Mononuclear cell (primary cell): ENCODE measurements around the gene PALD1. TPM values are rescaled to one million over a fixed set of nuclear protein-coding genes. Genes with fewer than 3 reads are reported as not detected.

Experiments used
- H3K27me3 ChIP-seq: 2 replicates; pipeline ENCODE4 v1.6.0; 2011; ENCODE audit warnings: low read length, control low read depth; ENCODE audit not compliant: insufficient read depth
- H3K4me1 ChIP-seq: 2 replicates; pipeline ENCODE4 v1.5.1; 2011; ENCODE audit warnings: mild to moderate bottlenecking, low read length, control low read depth; ENCODE audit not compliant: insufficient read depth
- H3K4me3 ChIP-seq: 2 replicates; pipeline ENCODE4 v1.5.1; 2011; ENCODE audit warnings: mild to moderate bottlenecking, low read length, moderate library complexity
- H3K9me3 ChIP-seq: 2 replicates; pipeline ENCODE4 v1.5.1; 2011; ENCODE audit warnings: low read depth, mild to moderate bottlenecking, control low read depth, low read length
- total RNA-seq: library from RNA; depleted of rRNA; stranded (reverse); fragments of >200 nt; gene quantifications from one replicate; pipeline ENCODE4 v1.2.3, GENCODE V29; 2012

Gene PALD1
- total RNA-seq, 1 donor: 0.52 TPM

GRCh38 chr10:70582793-70583668, 104.5 kb downstream of the PALD1 start:
- H3K27me3 ChIP-seq: no peaks in the 10 kb centered on the region
- H3K4me3 ChIP-seq: no peak overlapping the region
- no peaks in the 10 kb centered on the region for H3K9me3 ChIP-seq
- peaks cover 25% of the 10 kb centered on the region for H3K4me1 ChIP-seq

- Histone ChIP-seq H3K4me3 (no peak overlapping the region), H3K9me3 (no peaks in the 10 kb centered on the region), H3K4me1 (peaks cover 19% of the 10 kb centered on the region)
Observed at GRCh38 chr10:70583669-70584037, 105.1 kb downstream of the PALD1 start.

GRCh38 chr10:70584366-70584765, 105.8 kb downstream of the PALD1 start:
- Histone ChIP-seq H3K4me1 (peaks cover 15% of the 10 kb centered on the region), H3K9me3 (no peaks in the 10 kb centered on the region), H3K27me3 (no peaks in the 10 kb centered on the region), H3K4me3 (no peak overlapping the region)

More at GRCh38 chr10:70583669-70584037, 105.1 kb downstream of the PALD1 start:
- H3K27me3 ChIP-seq: no peaks in the 10 kb centered on the region

GRCh38 chr10:70584909-70585544, 106.5 kb downstream of the PALD1 start:
- no peaks in the 10 kb centered on the region for H3K9me3 ChIP-seq
- H3K4me3 ChIP-seq: no peak overlapping the region
- peaks cover 9% of the 10 kb centered on the region for H3K4me1 ChIP-seq
- no peaks in the 10 kb centered on the region for H3K27me3 ChIP-seq

- Histone ChIP-seq H3K4me3 (no peak overlapping the region), H3K9me3 (no peaks in the 10 kb centered on the region), H3K27me3 (no peaks in the 10 kb centered on the region)
Observed at GRCh38 chr10:70585578-70586169, 107.1 kb downstream of the PALD1 start.

GRCh38 chr10:70586348-70586930, 107.9 kb downstream of the PALD1 start:
- Histone ChIP-seq H3K4me1 (peaks cover 9% of the 10 kb centered on the region), H3K27me3 (no peaks in the 10 kb centered on the region), H3K4me3 (no peak overlapping the region), H3K9me3 (no peaks in the 10 kb centered on the region)

More at GRCh38 chr10:70585578-70586169, 107.1 kb downstream of the PALD1 start:
- peaks cover 9% of the 10 kb centered on the region for H3K4me1 ChIP-seq

GRCh38 chr10:70587045-70587658, 108.6 kb downstream of the PALD1 start:
- no peak overlapping the region for H3K4me3 ChIP-seq
- H3K4me1 ChIP-seq: peaks cover 9% of the 10 kb centered on the region
- no peaks in the 10 kb centered on the region for H3K27me3 ChIP-seq
- no peaks in the 10 kb centered on the region for H3K9me3 ChIP-seq

- Histone ChIP-seq H3K4me1 (peaks cover 9% of the 10 kb centered on the region), H3K27me3 (no peaks in the 10 kb centered on the region), H3K4me3 (no peak overlapping the region), H3K9me3 (no peaks in the 10 kb centered on the region)
Observed at GRCh38 chr10:70588255-70588654, 109.7 kb downstream of the PALD1 start.

GRCh38 chr10:70588859-70589570, 110.4 kb downstream of the PALD1 start:
- Histone ChIP-seq H3K27me3 (no peaks in the 10 kb centered on the region), H3K9me3 (no peaks in the 10 kb centered on the region), H3K4me1 (peaks cover 9% of the 10 kb centered on the region), H3K4me3 (no peak overlapping the region)

GRCh38 chr10:70589762-70590654, 111.4 kb downstream of the PALD1 start:
- H3K9me3 ChIP-seq: no peaks in the 10 kb centered on the region
- no peak overlapping the region for H3K4me3 ChIP-seq
- peaks cover 3% of the 10 kb centered on the region for H3K4me1 ChIP-seq
- no peaks in the 10 kb centered on the region for H3K27me3 ChIP-seq

- H3K27me3 ChIP-seq: no peaks in the 10 kb centered on the region
- H3K4me3 ChIP-seq: no peak overlapping the region
- no peaks in the 10 kb centered on the region for H3K9me3 ChIP-seq
- H3K4me1 ChIP-seq: peaks cover 5% of the 10 kb centered on the region
Observed at GRCh38 chr10:70590655-70591416, 112.3 kb downstream of the PALD1 start.

- Histone ChIP-seq H3K9me3 (no peaks in the 10 kb centered on the region), H3K27me3 (no peaks in the 10 kb centered on the region), H3K4me1 (peaks cover 11% of the 10 kb centered on the region), H3K4me3 (no peak overlapping the region)
Observed at GRCh38 chr10:70592186-70592735, 113.7 kb downstream of the PALD1 start.
